HepG2 (cell line): ENCODE results near the gene MYOZ3. TPM values are rescaled to one million over a fixed set of nuclear protein-coding genes. Genes with fewer than 3 reads are reported as not detected.

Experiments
- FOXA1 ChIP-seq, 2 experiments: fragments of 450-650 bp in 1 of 2; sonication (generic) in 1 of 2; formaldehyde crosslinking in 1 of 2; IDR thresholded peaks; 2 replicates each; pipeline versions ENCODE4 v1.4.0 to v1.6.1; 2016 to 2020; ENCODE audit warnings: missing genetic modification reagents in 1 of 2
- FOXA3 ChIP-seq: IDR thresholded peaks from 2 replicates; pipeline ENCODE4 v1.6.1; 2016; ENCODE audit warnings: missing genetic modification reagents, missing compliant biosample characterization
- GATAD1 ChIP-seq: IDR thresholded peaks from 2 replicates; pipeline ENCODE4 v1.6.1; 2016; ENCODE audit warnings: missing genetic modification reagents, missing compliant biosample characterization
- NONO ChIP-seq, 2 experiments: fragments of 450-650 bp in 1 of 2; sonication (generic) in 1 of 2; formaldehyde crosslinking in 1 of 2; IDR thresholded peaks in 1 of 2; conservative IDR thresholded peaks in 1 of 2; 2 replicates each; pipeline versions ENCODE4 v1.6.1 to v1.8.0; 2017 to 2022; ENCODE audit warnings: mild to moderate bottlenecking in 1 of 2, missing genetic modification reagents in 1 of 2, moderate library complexity in 1 of 2
- POGZ ChIP-seq: sonication (generic); formaldehyde crosslinking; IDR thresholded peaks from 2 replicates; pipeline ENCODE4 v1.4.0; 2020; ENCODE audit warnings: mild to moderate bottlenecking, missing genetic modification reagents
- SMYD3 ChIP-seq: sonication (generic); formaldehyde crosslinking; IDR thresholded peaks from 2 replicates; pipeline ENCODE4 v1.8.1; 2023; ENCODE audit warnings: mild to moderate bottlenecking, missing genetic modification reagents
- SOX13 ChIP-seq, 3 experiments: fragments of 450-650 bp in 1 of 3; sonication (generic) in 1 of 3; formaldehyde crosslinking in 1 of 3; IDR thresholded peaks in 2 of 3; conservative IDR thresholded peaks in 1 of 3; 2 replicates each; pipeline versions ENCODE4 v1.5.0 to v1.6.1; 2016 to 2020; ENCODE audit warnings: antibody characterized with exemption in 1 of 3, mild to moderate bottlenecking in 1 of 3, missing compliant biosample characterization in 1 of 3, missing genetic modification reagents in 1 of 3, moderate library complexity in 1 of 3
- ZFP37 ChIP-seq: sonication (generic); formaldehyde crosslinking; IDR thresholded peaks from 2 replicates; pipeline ENCODE4 v1.4.0; 2020; ENCODE audit warnings: missing genetic modification reagents, borderline replicate concordance
- ZIK1 ChIP-seq: sonication (generic); formaldehyde crosslinking; IDR thresholded peaks from 2 replicates; pipeline ENCODE4 v1.5.0; 2020; ENCODE audit warnings: mild to moderate bottlenecking, low read depth, missing genetic modification reagents, borderline replicate concordance
- ZNF263 ChIP-seq: sonication (generic); formaldehyde crosslinking; IDR thresholded peaks from 2 replicates; pipeline ENCODE4 v1.4.0; 2020; ENCODE audit warnings: missing genetic modification reagents
- ZNF333 ChIP-seq: sonication (generic); formaldehyde crosslinking; IDR thresholded peaks from 2 replicates; pipeline ENCODE4 v1.4.0; 2020; ENCODE audit warnings: mild to moderate bottlenecking, missing genetic modification reagents, borderline replicate concordance
- ZNF563 ChIP-seq: sonication (generic); formaldehyde crosslinking; IDR thresholded peaks from 2 replicates; pipeline ENCODE4 v1.8.0; 2022; ENCODE audit warnings: mild to moderate bottlenecking, moderate library complexity, missing genetic modification reagents
- polyA plus RNA-seq, 8 experiments: library from polyadenylated mRNA; depleted of rRNA in 3 of 8; stranded (reverse) in 7 of 8; unstranded in 1 of 8; fragments of >200 nt; fragmentation: Illumina TruSeq in 4 of 8; extraction: Trizol in 4 of 8; gene quantifications; 2 replicates each; pipeline versions ENCODE4 v1.2.1 to v1.2.3, GENCODE V29; 2011 to 2016; ENCODE audit warnings: low read depth in 4 of 8, missing spikeins in 1 of 8, mixed read lengths in 1 of 8; ENCODE audit not compliant: insufficient read depth in 1 of 8
- total RNA-seq, 5 experiments: library from RNA; depleted of rRNA; stranded (reverse); fragments of >200 nt; fragmentation: Illumina TruSeq; extraction: Trizol; gene quantifications; 2 replicates each; pipeline ENCODE4 v1.2.3, GENCODE V29; 2016; ENCODE audit warnings: low read depth in 1 of 5
- TF ChIP-seq, protein P1 (sequence below): sonication (generic); formaldehyde crosslinking; IDR thresholded peaks from 2 replicates; pipeline ENCODE4 v1.8.1; 2023; ENCODE audit warnings: mild to moderate bottlenecking, missing genetic modification reagents
- TF ChIP-seq, protein P2 (sequence below): sonication (generic); formaldehyde crosslinking; IDR thresholded peaks from 2 replicates; pipeline ENCODE4 v1.8.0; 2022; ENCODE audit warnings: missing genetic modification reagents, mild to moderate bottlenecking, borderline replicate concordance
- TF ChIP-seq, protein P3 (sequence below): sonication (generic); formaldehyde crosslinking; IDR thresholded peaks from 2 replicates; pipeline ENCODE4 v1.4.0; 2020; ENCODE audit warnings: missing genetic modification reagents, borderline replicate concordance
- TF ChIP-seq, protein P4 (sequence below), 2 experiments: sonication (generic) in 1 of 2; formaldehyde crosslinking in 1 of 2; IDR thresholded peaks; 2 replicates each; pipeline versions ENCODE4 v1.6.1 to v1.9.0; 2014 to 2022; ENCODE audit warnings: antibody characterized with exemption in 1 of 2, borderline replicate concordance in 1 of 2, inconsistent platforms in 1 of 2, low read depth in 1 of 2, missing genetic modification reagents in 1 of 2

Gene MYOZ3
- total and polyA plus RNA-seq, 2 of the 13 experiments (the other 11 are each of a cell fraction or from before 2014, with no cell fraction given): 0.05 TPM; not detected in 1

DNA sequence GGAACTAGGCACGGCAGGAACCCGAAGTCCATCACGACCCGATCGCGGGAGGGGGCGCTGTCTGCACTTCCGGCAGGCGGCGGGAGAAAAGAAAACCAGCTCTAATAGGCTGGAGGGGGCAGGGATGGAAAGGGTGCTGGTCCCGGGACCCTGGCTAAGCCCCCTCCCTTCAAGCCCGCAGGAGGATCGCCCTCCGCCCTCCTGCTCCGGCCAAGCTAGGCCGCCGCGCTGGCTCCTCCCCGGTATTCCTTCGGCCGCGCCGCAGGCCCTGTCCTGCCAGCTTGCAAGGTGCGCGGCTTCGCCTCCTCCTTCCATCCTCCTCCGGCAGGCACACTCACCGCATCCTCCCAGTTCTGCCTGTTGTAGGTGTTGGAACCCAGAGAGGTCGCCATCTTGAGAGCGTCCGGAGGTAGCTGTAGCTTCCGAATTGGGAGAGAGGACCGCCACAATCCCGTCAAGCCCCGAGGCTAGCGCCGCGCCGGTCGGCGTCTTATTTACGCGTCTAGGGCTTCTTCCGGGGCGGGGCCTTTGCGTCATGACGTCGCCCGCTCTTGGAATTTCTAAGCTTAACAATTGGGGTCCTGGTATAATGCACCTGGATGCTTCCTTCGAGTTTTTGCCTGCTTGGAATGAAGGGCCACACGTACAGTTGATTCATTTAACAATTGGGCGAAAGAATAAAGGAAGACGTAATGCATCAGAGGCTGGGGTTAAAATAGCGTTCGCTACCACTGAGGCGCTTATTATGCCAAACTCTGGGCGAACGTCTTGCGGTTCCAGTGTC is 39.7 kb downstream of the MYOZ3 start, which contains the start of gene RBM22 (continued):
- TF ChIP-seq ZIK1: 0 out of 2 replicates have a peak, but pooled peaks have one; percentile 25
- TF ChIP-seq SOX13 (IDR thresholded peaks at IDR 0.05): no peak
- peak in 1 of 2 experiments; percentile 18; a peak in 1 of 4 replicates for TF ChIP-seq SOX13 (CRISPR knock-in tag; conservative IDR thresholded peaks at IDR 0.05 in 1 of 2, IDR thresholded peaks at IDR 0.05 in 1 of 2)
- TF ChIP-seq SMYD3 (CRISPR knock-in tag): peak; percentile 64; the same call in 1 of the 2 replicates
- peak; percentile 82 for TF ChIP-seq FOXA3 (CRISPR knock-in tag)
- TF ChIP-seq ZFP37 (CRISPR knock-in tag): no peak
- TF ChIP-seq, protein P1, sequence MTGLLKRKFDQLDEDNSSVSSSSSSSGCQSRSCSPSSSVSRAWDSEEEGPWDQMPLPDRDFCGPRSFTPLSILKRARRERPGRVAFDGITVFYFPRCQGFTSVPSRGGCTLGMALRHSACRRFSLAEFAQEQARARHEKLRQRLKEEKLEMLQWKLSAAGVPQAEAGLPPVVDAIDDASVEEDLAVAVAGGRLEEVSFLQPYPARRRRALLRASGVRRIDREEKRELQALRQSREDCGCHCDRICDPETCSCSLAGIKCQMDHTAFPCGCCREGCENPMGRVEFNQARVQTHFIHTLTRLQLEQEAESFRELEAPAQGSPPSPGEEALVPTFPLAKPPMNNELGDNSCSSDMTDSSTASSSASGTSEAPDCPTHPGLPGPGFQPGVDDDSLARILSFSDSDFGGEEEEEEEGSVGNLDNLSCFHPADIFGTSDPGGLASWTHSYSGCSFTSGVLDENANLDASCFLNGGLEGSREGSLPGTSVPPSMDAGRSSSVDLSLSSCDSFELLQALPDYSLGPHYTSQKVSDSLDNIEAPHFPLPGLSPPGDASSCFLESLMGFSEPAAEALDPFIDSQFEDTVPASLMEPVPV (CRISPR knock-in tag): peak; percentile 61; the same call in 1 of the 2 replicates
- peak; percentile 66 for TF ChIP-seq ZNF263 (CRISPR knock-in tag)
- TF ChIP-seq ZNF563 (CRISPR knock-in tag): peak; percentile 76; the same call in 1 of the 2 replicates
- no peak for TF ChIP-seq FOXA1 (IDR thresholded peaks at IDR 0.05)
- TF ChIP-seq FOXA1 (CRISPR knock-in tag; IDR thresholded peaks at IDR 0.05): peak; percentile 63
- TF ChIP-seq, protein P2, sequence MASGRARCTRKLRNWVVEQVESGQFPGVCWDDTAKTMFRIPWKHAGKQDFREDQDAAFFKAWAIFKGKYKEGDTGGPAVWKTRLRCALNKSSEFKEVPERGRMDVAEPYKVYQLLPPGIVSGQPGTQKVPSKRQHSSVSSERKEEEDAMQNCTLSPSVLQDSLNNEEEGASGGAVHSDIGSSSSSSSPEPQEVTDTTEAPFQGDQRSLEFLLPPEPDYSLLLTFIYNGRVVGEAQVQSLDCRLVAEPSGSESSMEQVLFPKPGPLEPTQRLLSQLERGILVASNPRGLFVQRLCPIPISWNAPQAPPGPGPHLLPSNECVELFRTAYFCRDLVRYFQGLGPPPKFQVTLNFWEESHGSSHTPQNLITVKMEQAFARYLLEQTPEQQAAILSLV (CRISPR knock-in tag): peak; percentile 74; the same call in 1 of the 2 replicates
- peak; percentile 88 for TF ChIP-seq POGZ
- peak; percentile 95; the same call in 1 of the 2 replicates for TF ChIP-seq ZNF333 (CRISPR knock-in tag)
- TF ChIP-seq, protein P3, sequence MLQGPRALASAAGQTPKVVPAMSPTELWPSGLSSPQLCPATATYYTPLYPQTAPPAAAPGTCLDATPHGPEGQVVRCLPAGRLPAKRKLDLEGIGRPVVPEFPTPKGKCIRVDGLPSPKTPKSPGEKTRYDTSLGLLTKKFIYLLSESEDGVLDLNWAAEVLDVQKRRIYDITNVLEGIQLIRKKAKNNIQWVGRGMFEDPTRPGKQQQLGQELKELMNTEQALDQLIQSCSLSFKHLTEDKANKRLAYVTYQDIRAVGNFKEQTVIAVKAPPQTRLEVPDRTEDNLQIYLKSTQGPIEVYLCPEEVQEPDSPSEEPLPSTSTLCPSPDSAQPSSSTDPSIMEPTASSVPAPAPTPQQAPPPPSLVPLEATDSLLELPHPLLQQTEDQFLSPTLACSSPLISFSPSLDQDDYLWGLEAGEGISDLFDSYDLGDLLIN (CRISPR knock-in tag): no peak
- TF ChIP-seq GATAD1: peak; percentile 97
- TF ChIP-seq NONO (IDR thresholded peaks at IDR 0.05): no peak
- TF ChIP-seq NONO (CRISPR knock-in tag; conservative IDR thresholded peaks at IDR 0.05): peak; percentile 81; the same call in 1 of the 2 replicates
- TF ChIP-seq, protein P4, sequence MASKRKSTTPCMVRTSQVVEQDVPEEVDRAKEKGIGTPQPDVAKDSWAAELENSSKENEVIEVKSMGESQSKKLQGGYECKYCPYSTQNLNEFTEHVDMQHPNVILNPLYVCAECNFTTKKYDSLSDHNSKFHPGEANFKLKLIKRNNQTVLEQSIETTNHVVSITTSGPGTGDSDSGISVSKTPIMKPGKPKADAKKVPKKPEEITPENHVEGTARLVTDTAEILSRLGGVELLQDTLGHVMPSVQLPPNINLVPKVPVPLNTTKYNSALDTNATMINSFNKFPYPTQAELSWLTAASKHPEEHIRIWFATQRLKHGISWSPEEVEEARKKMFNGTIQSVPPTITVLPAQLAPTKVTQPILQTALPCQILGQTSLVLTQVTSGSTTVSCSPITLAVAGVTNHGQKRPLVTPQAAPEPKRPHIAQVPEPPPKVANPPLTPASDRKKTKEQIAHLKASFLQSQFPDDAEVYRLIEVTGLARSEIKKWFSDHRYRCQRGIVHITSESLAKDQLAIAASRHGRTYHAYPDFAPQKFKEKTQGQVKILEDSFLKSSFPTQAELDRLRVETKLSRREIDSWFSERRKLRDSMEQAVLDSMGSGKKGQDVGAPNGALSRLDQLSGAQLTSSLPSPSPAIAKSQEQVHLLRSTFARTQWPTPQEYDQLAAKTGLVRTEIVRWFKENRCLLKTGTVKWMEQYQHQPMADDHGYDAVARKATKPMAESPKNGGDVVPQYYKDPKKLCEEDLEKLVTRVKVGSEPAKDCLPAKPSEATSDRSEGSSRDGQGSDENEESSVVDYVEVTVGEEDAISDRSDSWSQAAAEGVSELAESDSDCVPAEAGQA (IDR thresholded peaks at IDR 0.05; ENCODE audit: low read depth): peak; percentile 83
- TF ChIP-seq, protein P4 (CRISPR knock-in tag; IDR thresholded peaks at IDR 0.05; ENCODE audit: borderline replicate concordance): no peak
